Vagina (tissue), 2 donors: ENCODE measurements around the gene USP7. TPM values are rescaled to one million over a fixed set of nuclear protein-coding genes. Genes with fewer than 3 reads are reported as not detected.

ENCODE experiments used
- DNase-seq, 2 donors: peaks; one replicate each; pipeline ENCODE4 v3.0.0-alpha.2; 2017; ENCODE audit errors: extremely low spot score in 2 of 2
- H3K27ac ChIP-seq: fragments of 200-600 bp; sonication (generic); one replicate; pipeline ENCODE4 v1.5.1; 2019
- H3K27me3 ChIP-seq: fragments of 200-600 bp; sonication (generic); one replicate; pipeline ENCODE4 v1.5.1; 2019
- H3K36me3 ChIP-seq, 2 donors: fragments of 200-600 bp; sonication (generic); one replicate each; pipeline ENCODE4 v1.5.1; 2017 to 2019
- H3K4me1 ChIP-seq: fragments of 200-600 bp; sonication (generic); one replicate; pipeline ENCODE4 v1.5.1; 2019
- H3K4me3 ChIP-seq, 2 donors: fragments of 200-600 bp; sonication (generic); 1 replicate in 1 of 2; 2 replicates in 1 of 2; pipeline ENCODE4 v1.5.1; 2016 to 2019
- H3K9me3 ChIP-seq: fragments of 200-600 bp; sonication (generic); one replicate; pipeline ENCODE4 v1.5.1; 2019
- POLR2A ChIP-seq, 2 donors: fragments of 450-650 bp; IDR thresholded peaks; one replicate each; pipeline ENCODE4 v1.6.1; 2017; ENCODE audit warnings: antibody characterized with exemption in 2 of 2, mild to moderate bottlenecking in 2 of 2, moderate library complexity in 2 of 2
- POLR2AphosphoS5 ChIP-seq, 2 donors: sonication (generic); formaldehyde crosslinking; IDR thresholded peaks; one replicate each; pipeline ENCODE4 v1.9.0; 2017; ENCODE audit warnings: antibody characterized with exemption in 2 of 2, mild to moderate bottlenecking in 2 of 2, low read depth in 1 of 2; ENCODE audit not compliant: insufficient read depth in 1 of 2
- intact Hi-C: fragments of 100-400 bp; cut with DNase I; formaldehyde crosslinking; loops from one replicate; pipeline ENCODE4 v1.15.1; 2023
- total RNA-seq: library from RNA; depleted of rRNA; stranded (reverse); fragments of >200 nt; gene quantifications from one replicate; pipeline ENCODE4 v1.2.3, GENCODE V29; 2016
- TF ChIP-seq, protein P1 (sequence below), 3 experiments: fragments of 450-650 bp in 2 of 3; fragments of 200-600 bp in 1 of 3; sonication (generic) in 1 of 3; IDR thresholded peaks; one replicate each; pipeline ENCODE4 v1.5.1; 2017 to 2019; ENCODE audit warnings: antibody characterized with exemption in 3 of 3, mild to moderate bottlenecking in 2 of 3, moderate library complexity in 2 of 3

Gene USP7
- total RNA-seq, 1 donor from 2014 or later: 112 TPM

GRCh38 chr16:8966817-8967131 is 3.1 kb upstream of the USP7 start:
- H3K27me3 ChIP-seq: no peaks in the 10 kb centered on the region
- TF ChIP-seq POLR2AphosphoS5 (IDR thresholded peaks at IDR 0.05; ENCODE audit: insufficient read depth in 1 of 2, low read depth in 1 of 2): no peak
- no peak for TF ChIP-seq POLR2A (IDR thresholded peaks at IDR 0.05)
- TF ChIP-seq, protein P1, sequence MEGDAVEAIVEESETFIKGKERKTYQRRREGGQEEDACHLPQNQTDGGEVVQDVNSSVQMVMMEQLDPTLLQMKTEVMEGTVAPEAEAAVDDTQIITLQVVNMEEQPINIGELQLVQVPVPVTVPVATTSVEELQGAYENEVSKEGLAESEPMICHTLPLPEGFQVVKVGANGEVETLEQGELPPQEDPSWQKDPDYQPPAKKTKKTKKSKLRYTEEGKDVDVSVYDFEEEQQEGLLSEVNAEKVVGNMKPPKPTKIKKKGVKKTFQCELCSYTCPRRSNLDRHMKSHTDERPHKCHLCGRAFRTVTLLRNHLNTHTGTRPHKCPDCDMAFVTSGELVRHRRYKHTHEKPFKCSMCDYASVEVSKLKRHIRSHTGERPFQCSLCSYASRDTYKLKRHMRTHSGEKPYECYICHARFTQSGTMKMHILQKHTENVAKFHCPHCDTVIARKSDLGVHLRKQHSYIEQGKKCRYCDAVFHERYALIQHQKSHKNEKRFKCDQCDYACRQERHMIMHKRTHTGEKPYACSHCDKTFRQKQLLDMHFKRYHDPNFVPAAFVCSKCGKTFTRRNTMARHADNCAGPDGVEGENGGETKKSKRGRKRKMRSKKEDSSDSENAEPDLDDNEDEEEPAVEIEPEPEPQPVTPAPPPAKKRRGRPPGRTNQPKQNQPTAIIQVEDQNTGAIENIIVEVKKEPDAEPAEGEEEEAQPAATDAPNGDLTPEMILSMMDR (IDR thresholded peaks at IDR 0.05): no peak
- H3K27ac ChIP-seq: no peak overlapping the region
- no peaks in the 10 kb centered on the region for H3K9me3 ChIP-seq
- intact Hi-C loops: no loop called here
- H3K4me1 ChIP-seq: peaks cover 15% of the 10 kb centered on the region
- no peak for DNase-seq
- H3K36me3 ChIP-seq: no peaks in the 10 kb centered on the region
- no peak overlapping the region for H3K4me3 ChIP-seq

DNA sequence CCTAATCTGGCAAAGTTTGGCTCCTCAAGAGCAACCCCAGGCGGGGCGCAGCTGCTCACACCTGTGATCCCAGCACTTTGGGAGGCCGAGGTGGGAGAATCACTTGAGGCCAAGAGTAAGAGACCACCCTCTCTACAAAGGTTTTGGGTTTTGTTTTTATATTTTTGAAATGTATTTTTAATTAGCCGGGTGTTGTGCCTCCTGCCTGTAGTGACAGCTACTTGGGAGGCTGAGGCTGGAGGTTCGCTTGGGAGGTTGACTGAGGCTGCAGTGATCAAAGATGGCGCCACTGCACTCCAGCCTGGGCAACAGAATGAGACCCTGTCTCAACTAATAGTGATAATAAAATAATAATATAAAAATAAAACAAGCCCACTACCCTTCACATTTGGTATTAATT is 756 bp upstream of the USP7 start:
- intact Hi-C loops: loop anchor here (5.0 kb wide), 2 partner anchors 83 to 128 kb away; partner anchors contain the start of gene HAPSTR1
- DNase-seq: no peak
- no peaks in the 10 kb centered on the region for H3K9me3 ChIP-seq
- peak overlapping the region; percentile 59 to 62 for H3K4me3 ChIP-seq
- H3K36me3 ChIP-seq: no peaks in the 10 kb centered on the region
- TF ChIP-seq, protein P1 (IDR thresholded peaks at IDR 0.05): no peak
- TF ChIP-seq POLR2AphosphoS5 (IDR thresholded peaks at IDR 0.05; ENCODE audit: insufficient read depth in 1 of 2, low read depth in 1 of 2) (no peak), POLR2A (IDR thresholded peaks at IDR 0.05) (no peak)
- no peaks in the 10 kb centered on the region for H3K27me3 ChIP-seq
- peak overlapping the region; percentile 79 for H3K27ac ChIP-seq
- peaks cover 38% of the 10 kb centered on the region for H3K4me1 ChIP-seq

DNA sequence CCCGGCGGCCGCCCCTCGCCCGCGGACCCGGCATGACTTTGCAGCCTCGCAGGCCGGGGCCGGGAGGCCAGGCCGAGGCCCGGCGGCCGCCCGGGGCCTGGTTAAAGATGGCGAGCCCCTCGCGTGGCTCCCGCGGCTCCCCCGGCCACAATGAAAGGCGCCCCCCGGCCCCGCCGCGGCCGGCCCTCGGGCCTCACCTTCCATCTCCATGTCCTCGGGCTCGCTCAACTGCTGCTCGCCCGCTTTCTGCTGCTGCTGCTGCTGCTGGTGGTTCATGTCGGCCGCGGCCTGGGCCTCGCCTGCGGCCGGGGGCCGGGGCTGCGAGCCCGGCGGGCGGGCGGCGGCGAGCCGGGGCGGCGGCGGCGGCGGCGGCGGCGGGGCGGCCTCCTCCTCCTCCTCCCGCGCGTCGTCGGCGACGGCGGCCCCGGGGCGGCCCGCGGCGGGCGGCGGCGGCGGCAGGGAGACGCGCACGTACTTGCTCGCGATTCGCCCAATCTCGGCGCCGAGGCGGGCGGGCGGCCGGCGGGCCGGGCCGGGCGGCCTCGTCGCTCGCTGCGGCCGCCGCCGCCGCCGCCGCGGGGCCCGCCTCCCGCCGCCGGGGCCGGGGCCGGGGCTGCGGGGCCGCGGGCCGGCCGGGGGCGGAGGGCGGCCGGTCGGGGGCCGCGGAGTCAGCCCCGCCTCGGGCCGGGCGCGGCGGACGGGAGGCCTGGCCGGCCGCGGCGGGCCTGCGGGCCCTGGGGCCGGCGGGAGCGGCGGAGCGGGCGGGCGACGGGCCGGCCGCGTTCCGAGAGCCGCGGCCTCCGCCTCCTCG is 491 bp downstream of the USP7 start:
- no peak for DNase-seq
- Histone ChIP-seq H3K36me3 (no peaks in the 10 kb centered on the region), H3K27me3 (no peaks in the 10 kb centered on the region), H3K9me3 (no peaks in the 10 kb centered on the region), H3K4me3 (peak overlapping the region; percentile 80 to 84), H3K27ac (peak overlapping the region; percentile 81), H3K4me1 (peaks cover 51% of the 10 kb centered on the region)
- TF ChIP-seq, protein P1 (IDR thresholded peaks at IDR 0.05): no peak
- TF ChIP-seq POLR2A (IDR thresholded peaks at IDR 0.05) (no peak), POLR2AphosphoS5 (IDR thresholded peaks at IDR 0.05; ENCODE audit: insufficient read depth in 1 of 2, low read depth in 1 of 2) (no peak)
- intact Hi-C loops: loop anchor here (5.0 kb wide), 2 partner anchors 84 to 129 kb away; partner anchors contain the start of gene HAPSTR1

- no peaks in the 10 kb centered on the region for H3K36me3 ChIP-seq
- no peaks in the 10 kb centered on the region for H3K27me3 ChIP-seq
- H3K27ac ChIP-seq: peak overlapping the region; percentile 81
- DNase-seq: no peak
- intact Hi-C loops: loop anchor here (5.0 kb wide), 2 partner anchors 85 to 130 kb away; partner anchors contain the start of gene HAPSTR1
- H3K4me3 ChIP-seq: peak overlapping the region; percentile 80 to 84
- H3K4me1 ChIP-seq: peaks cover 58% of the 10 kb centered on the region
- H3K9me3 ChIP-seq: no peaks in the 10 kb centered on the region
- TF ChIP-seq POLR2AphosphoS5 (IDR thresholded peaks at IDR 0.05; ENCODE audit: insufficient read depth in 1 of 2, low read depth in 1 of 2): peak in 1 of 2 donors; percentile 50
- TF ChIP-seq, protein P1 (IDR thresholded peaks at IDR 0.05): no peak
Measured at GRCh38 chr16:8962393-8963009, 1.2 kb downstream of the USP7 start.
